Motor neuron (in vitro differentiated cells): ENCODE measurements around the gene DIAPH3. TPM values are rescaled to one million over a fixed set of nuclear protein-coding genes. Genes with fewer than 3 reads are reported as not detected.

Experiments used
- ATAC-seq, 8 experiments: fragments of 200-7000 bp; cut with Tn5 transposase; replicated peaks in 6 of 8; 2 replicates each; pipeline ENCODE4 v1.8.0; 2021; ENCODE audit warnings: mild to moderate bottlenecking in 8 of 8, moderate library complexity in 8 of 8
- H3K27ac ChIP-seq, 2 donors: fragments of 250-450 bp; sonication (Bioruptor Pico); 2 replicates each; pipeline ENCODE4 v1.9.0; 2021; ENCODE audit warnings: antibody characterized with exemption in 2 of 2, mild to moderate bottlenecking in 2 of 2, moderate library complexity in 1 of 2
- H3K4me1 ChIP-seq, 2 donors: fragments of 250-450 bp; sonication (Bioruptor Pico); replicated peaks in 1 of 2; 2 replicates each; pipeline ENCODE4 v1.6.1; 2021; ENCODE audit warnings: antibody characterized with exemption in 2 of 2, mild to moderate bottlenecking in 2 of 2, moderate library complexity in 1 of 2
- H3K4me3 ChIP-seq, 5 donors: fragments of 250-450 bp; sonication (Bioruptor Pico); 2 replicates each; pipeline ENCODE4 v1.9.0; 2021; ENCODE audit warnings: antibody characterized with exemption in 5 of 5, mild to moderate bottlenecking in 5 of 5, moderate library complexity in 4 of 5
- WGBS, 10 experiments: fragments of 450-650 bp; shearing (Covaris generic); methylation state at CpG; one replicate each; pipeline ENCODE4 v1.0.0; 2022; 5-methylcytosine and 5-hydroxymethylcytosine counted together
- in situ Hi-C, 9 experiments: fragments of 400-800 bp; cut with MboI; loops; one replicate each; pipeline ENCODE4 v1.15.0; 2021; ENCODE audit warnings: low sequenced_read_pairs in 9 of 9, low pct_unique_long_range_greater_than_20kb in 2 of 9; ENCODE audit not compliant: unreplicated experiment in 9 of 9
- total RNA-seq, 8 experiments: library from RNA; unstranded; fragments of 300-600 nt; gene quantifications; 2 replicates each; pipeline versions ENCODE4 v1.2.3 to v1.2.4, GENCODE V29; 2022

The DIAPH3 gene
- total RNA-seq, 8 experiments from 2014 or later, result 0.25 to 11.2 (median 3.4) TPM

DNA sequence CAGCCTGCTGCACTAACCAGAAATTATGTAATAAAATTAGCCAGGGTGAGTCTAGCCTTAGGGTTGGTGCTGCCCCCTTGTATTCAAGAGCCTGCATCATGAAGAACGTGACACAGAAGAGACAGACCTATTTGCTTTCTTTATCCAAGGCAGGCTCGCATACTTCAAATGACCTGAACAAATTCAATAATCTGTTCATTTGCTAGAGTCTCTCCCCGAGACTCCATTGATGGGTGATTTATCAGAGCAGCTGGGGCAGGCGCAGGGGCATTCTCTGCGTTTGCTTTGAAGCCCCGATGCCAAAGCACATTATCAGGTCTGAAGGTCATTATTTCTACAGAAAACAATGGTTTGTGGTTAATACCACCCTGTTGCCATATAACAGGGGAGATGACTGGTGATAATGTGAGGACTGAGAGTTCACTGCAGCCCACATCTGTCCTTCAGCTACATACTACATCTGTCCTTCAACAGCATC lies 520.3 kb downstream of the DIAPH3 start:
- in situ Hi-C loops, result no loop called here
- ATAC-seq, result peak in 5 of 8 experiments; percentile 66 to 78 (median 76)

DNA sequence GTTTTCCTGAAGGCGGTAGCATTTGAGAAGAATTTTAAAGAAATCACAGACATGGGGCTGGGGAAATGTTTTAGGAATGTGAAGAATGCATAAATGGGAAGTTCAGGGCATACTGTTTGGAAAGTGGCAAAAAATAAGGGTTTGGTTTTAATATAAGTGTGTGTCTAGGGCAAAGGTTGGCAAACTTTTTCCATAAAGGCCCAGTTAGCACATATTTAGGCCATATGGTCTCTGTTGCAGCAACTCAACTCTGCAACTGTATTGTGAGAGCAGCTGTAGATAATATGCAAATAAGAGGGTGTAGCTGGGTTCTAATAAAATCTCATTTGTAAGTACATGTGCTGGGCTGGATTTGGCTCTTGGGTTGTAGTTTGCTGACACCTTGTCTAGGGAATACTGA lies 521.9 kb downstream of the DIAPH3 start:
- Histone ChIP-seq H3K4me3 (no peak overlapping the region), H3K27ac (no peak overlapping the region), H3K4me1 (peaks cover 12% of the 10 kb centered on the region in 2 donors)
- in situ Hi-C loops, result no loop called here
- 13 to 100% (median 59%) methylated on average over 1 of the region's 1 CpG; no CpG with 5 or more reads in 2 of the 10 experiments for WGBS, 10 experiments
- ATAC-seq, result peak in 3 of 8 experiments; percentile 84 to 98 (median 95)

More for the DNA sequence above, 520.3 kb downstream of the DIAPH3 start:
- WGBS, 10 experiments, result 0 to 73% (median 35%) methylated on average over 1 to 6 of the region's 6 CpGs; no CpG with 5 or more reads in 2 of the 10 experiments
- peaks cover 12% of the 10 kb centered on the region in 2 donors for H3K4me1 ChIP-seq
- H3K4me3 ChIP-seq, result no peak overlapping the region
- H3K27ac ChIP-seq, result peak overlapping the region; percentile 32 to 40

DNA sequence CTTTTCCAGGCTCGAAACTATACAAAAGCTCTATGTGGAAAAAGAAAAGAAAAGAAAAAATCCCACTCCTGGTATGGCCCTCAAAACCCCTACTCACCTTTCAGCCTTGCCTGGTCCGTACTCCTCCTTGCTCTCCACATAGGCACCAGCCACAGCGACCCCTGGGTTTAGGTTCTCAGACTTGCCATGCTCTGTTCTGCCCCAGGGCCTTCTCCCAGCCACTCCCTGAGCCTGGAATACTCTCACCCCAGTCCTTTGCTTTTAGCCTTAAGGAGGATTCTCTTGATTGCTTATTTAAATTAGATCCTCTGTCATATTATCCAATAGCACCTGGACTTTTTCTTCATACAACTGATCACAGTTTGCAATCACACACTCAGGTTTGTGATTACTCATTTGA lies 522.5 kb downstream of the DIAPH3 start:
- in situ Hi-C loops, result no loop called here
- WGBS, 10 experiments, result 14 to 86% (median 62%) methylated on average over 1 to 3 of the region's 3 CpGs; no CpG with 5 or more reads in 1 of the 10 experiments
- H3K27ac ChIP-seq, result no peak overlapping the region
- no peak overlapping the region for H3K4me3 ChIP-seq
- peaks cover 12 to 13% of the 10 kb centered on the region in 2 donors for H3K4me1 ChIP-seq
- peak in 3 of 8 experiments; percentile 46 to 87 (median 47) for ATAC-seq

DNA sequence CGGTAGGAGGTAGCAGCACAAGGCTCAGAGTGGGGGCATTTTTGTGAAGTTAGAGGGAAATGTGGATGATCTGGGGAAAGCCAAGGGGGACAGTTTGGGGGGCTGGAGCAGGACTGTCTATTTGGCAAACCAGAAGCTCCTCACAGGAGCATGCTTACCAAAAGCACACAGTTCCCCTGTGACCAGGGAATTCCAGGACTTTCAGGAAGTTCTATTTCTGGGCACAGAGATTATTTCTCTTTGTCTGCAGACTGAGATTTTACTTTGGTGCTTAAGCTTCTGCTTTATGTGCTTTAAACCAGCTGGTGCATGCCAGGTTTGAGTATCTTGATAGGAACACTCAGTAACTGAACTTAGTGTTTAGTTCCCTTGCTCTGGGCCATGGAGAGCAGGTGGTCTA lies 525.3 kb downstream of the DIAPH3 start:
- Histone ChIP-seq H3K4me1 (peaks cover 20 to 26% of the 10 kb centered on the region in 2 donors), H3K4me3 (no peak overlapping the region), H3K27ac (no peak overlapping the region)
- in situ Hi-C loops, result no loop called here
- 50 to 100% (median 100%) methylated on average over 1 of the region's 1 CpG; no CpG with 5 or more reads in 7 of the 10 experiments for WGBS, 10 experiments
- no peak for ATAC-seq

DNA sequence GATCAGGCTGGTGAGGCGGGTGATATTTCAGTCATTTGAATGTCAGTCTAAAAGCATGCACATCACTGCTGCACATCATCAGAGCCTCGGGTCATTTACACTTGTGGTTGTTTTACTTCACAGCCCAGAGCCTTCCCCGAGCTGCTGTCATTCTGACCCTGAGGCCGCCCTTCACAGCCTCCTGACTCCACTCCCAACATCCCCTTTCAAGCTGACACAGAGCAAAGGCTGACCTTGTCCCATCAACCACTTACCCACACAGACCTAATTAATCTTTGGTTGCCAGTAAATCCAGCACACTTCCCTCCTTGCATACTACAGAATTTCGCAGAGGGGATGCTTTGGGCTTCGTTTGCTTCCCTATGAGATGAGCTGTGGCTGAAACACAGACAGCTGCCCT lies 528.1 kb downstream of the DIAPH3 start:
- ATAC-seq, result peak in 7 of 8 experiments; percentile 58 to 98 (median 94)
- Histone ChIP-seq H3K4me3 (no peak overlapping the region), H3K4me1 (peaks cover 13 to 20% of the 10 kb centered on the region in 2 donors), H3K27ac (no peak overlapping the region)
- 19 to 80% (median 35%) methylated on average over 1 to 6 of the region's 6 CpGs; no CpG with 5 or more reads in 2 of the 10 experiments for WGBS, 10 experiments
- in situ Hi-C loops, result no loop called here

DNA sequence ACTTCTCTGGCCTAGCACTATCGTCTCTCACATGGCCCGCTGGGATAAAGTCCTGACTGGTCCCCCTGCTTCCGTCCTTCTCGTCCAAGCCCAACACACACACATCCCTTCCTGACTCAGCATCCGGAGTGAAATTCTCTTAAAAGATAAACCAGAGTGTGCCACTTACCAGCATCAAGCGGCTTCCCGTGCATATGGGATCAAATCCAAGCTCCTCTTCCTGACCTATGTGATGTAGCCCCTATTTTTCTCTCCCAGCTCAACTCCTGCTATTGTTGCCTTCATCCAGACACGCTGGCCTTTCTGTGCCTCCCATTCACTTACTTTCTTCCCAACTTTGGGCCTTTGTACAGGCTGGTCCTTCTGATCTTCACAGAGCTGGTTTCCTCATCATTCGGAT lies 530.4 kb downstream of the DIAPH3 start:
- WGBS, 10 experiments, result 38 to 100% (median 87%) methylated on average over 2 to 8 of the region's 9 CpGs; no CpG with 5 or more reads in 1 of the 10 experiments
- H3K4me3 ChIP-seq, result no peak overlapping the region
- in situ Hi-C loops, result no loop called here
- no peak overlapping the region for H3K27ac ChIP-seq
- no peak for ATAC-seq
- H3K4me1 ChIP-seq, result peaks cover 13 to 20% of the 10 kb centered on the region in 2 donors

DNA sequence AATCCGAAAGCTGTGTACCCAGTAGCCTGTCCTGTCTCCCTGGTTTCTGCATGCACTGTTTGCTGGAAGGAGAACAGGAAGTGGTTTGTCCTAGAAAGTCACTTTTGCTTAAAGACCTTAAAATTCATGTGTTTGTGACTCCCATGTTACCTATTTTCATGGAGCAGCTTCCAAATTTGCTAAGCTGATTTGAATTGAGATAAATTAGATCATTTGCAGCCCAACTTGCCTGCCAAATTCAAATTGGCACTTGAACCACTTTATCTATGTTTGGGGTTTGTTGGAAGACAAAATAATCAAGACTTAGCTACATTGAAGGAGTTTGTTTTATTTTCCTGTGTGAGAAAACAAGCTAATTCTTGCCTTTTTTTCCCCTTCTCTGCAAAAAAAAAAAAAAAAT lies 532.5 kb downstream of the DIAPH3 start:
- peaks cover 13 to 20% of the 10 kb centered on the region in 2 donors for H3K4me1 ChIP-seq
- in situ Hi-C loops, result no loop called here
- WGBS, 10 experiments, result 17 to 100% (median 85%) methylated on average over 1 of the region's 1 CpG; no CpG with 5 or more reads in 2 of the 10 experiments
- H3K27ac ChIP-seq, result no peak overlapping the region
- no peak for ATAC-seq
- no peak overlapping the region for H3K4me3 ChIP-seq

DNA sequence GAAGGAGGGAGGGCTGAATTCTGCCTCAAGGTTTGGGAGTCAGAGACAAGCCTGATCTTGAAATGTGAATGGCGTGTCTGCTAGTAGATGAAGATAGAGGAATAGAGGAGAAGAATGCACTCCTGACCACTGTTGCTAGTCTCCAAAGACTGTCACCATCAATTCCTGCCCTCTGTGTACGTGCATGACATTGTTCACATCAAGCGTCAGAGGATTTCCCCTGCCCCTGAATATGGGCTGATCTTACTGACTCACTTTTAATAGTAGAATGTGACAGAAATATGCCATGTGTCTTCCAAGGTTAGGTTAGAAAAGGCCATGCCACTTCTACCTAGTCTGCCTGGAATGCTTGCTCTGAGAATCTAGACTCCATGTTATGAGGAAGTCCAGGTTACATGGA lies 538.6 kb downstream of the DIAPH3 start:
- in situ Hi-C loops, result no loop called here

DNA sequence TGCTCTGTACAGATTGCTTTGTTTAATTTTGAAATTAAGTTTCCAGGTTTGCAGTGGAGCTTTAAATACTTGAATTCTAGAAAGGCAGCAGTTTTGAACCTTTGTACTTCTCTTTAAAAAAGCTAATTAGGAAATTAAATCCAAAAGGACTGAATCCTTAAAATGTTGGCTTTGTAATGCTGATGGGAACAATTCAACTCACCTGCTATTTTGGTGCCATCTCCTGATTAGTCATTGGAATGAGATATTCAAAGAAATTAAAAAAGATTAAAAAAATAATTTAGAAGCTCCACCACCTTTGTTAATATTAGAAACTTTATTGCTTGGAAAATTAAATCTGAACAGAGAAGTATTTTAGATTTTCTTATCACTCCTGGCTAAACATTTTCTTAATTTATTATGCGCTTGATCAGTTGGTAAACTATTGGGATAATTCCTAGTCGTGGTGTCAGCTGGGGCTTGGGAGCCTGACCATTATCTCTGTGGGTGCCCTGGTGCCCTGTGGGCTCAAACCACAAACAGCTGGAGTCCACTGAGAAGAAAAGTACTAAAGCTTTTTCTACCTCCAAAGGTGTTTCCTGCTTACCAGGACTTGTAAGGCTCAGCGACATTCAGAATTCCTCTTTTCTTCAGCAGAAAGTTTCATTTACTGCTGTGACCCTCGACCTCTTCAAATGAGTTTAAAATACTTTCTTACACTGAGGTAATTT lies 540.4 kb downstream of the DIAPH3 start:
- 17 to 67% (median 43%) methylated on average over 1 to 4 of the region's 4 CpGs; no CpG with 5 or more reads in 1 of the 10 experiments for WGBS, 10 experiments
- in situ Hi-C loops, result no loop called here
- ATAC-seq, result no peak
- H3K27ac ChIP-seq, result no peak overlapping the region
- H3K4me3 ChIP-seq, result no peak overlapping the region
- no peaks in the 10 kb centered on the region for H3K4me1 ChIP-seq

More for the DNA sequence above, 538.6 kb downstream of the DIAPH3 start:
- H3K4me3 ChIP-seq, result no peak overlapping the region
- ATAC-seq, result no peak
- 60 to 100% (median 94%) methylated on average over 2 to 3 of the region's 3 CpGs; no CpG with 5 or more reads in 6 of the 10 experiments for WGBS, 10 experiments
- no peak overlapping the region for H3K27ac ChIP-seq
- no peaks in the 10 kb centered on the region for H3K4me1 ChIP-seq

DNA sequence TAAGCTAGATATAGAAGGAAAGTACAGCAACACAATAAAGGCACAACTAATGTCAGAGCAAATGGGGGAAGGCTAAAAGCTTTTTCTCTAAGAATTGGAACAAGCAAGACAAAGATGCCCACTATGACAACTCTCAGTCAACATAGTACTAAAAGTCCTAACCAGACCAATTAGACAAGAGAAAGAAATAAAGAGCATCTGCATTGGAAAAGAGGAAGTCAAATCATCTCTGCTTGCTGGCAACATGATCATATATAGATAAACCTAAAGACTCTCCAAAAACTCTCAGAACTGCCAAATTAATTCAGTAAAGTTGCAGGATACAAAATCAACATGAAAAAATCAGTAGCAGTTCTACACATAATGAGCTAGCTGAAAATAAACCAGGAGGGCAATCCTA lies 542.0 kb downstream of the DIAPH3 start:
- H3K27ac ChIP-seq, result no peak overlapping the region
- no peaks in the 10 kb centered on the region for H3K4me1 ChIP-seq
- ATAC-seq, result no peak
- in situ Hi-C loops, result no loop called here
- no peak overlapping the region for H3K4me3 ChIP-seq

Other genes starting within 250 kb of the DIAPH3 start
- gene TDRD3, start 233.3 kb upstream of the DIAPH3 start, total RNA-seq, result 10 to 100 TPM; 12.7 to 42.5 (median 27.6) TPM